Measurements from ENCODE around the gene EFCAB13. TPM values are rescaled to one million over a fixed set of nuclear protein-coding genes. Genes with fewer than 3 reads are reported as not detected.

Gene EFCAB13
- total RNA-seq, 2 donors from 2014 or later = 4.3 to 8.9 TPM

DNA sequence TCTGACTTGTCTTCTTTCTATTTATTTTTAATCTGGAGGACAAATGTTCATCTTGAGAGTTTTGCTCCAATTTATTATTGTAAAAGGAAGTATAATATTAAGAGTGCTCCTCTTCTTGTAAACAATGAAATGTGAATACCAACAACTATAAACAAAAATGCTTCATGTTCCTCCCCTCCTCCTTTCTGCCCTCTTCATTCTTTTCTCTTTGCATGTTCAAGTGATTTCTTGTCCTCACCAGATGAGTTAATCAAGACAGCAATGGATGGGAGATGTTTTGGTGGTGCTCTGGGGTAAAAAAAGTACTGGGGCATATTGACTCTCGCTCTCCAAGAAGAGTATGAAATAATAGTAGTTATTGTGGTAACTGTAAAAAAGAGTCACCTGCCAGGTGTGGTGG is 45.8 kb upstream of the EFCAB13 start:
- Mint-ChIP-seq H3K4me3 (no peak overlapping the region), H3K36me3 (ENCODE audit: low read depth) (no peaks in the 10 kb centered on the region), H3K9me3 (no peaks in the 10 kb centered on the region), H3K4me1 (peaks cover 37% of the 10 kb centered on the region), H3K27ac (no peak overlapping the region), H3K27me3 (ENCODE audit: insufficient read depth) (no peaks in the 10 kb centered on the region)
- Histone ChIP-seq H3K9ac (ENCODE audit: extremely low read depth, low read length, poor library complexity, severe bottlenecking) (no peak overlapping the region), H3K9me3 (ENCODE audit: control insufficient read depth, low read length) (no peaks in the 10 kb centered on the region), H3K27ac (ENCODE audit: low read depth, low read length) (no peak overlapping the region), H3K4me1 (ENCODE audit: control insufficient read depth, insufficient read depth, low read length) (peaks cover 9% of the 10 kb centered on the region), H3K4me3 (ENCODE audit: low read length) (no peak overlapping the region), H3K36me3 (ENCODE audit: control insufficient read depth, insufficient read depth, low read length) (no peaks in the 10 kb centered on the region), H3K27me3 (ENCODE audit: control insufficient read depth, insufficient read depth, low read length, poor library complexity, severe bottlenecking) (no peaks in the 10 kb centered on the region)
- DNase-seq = no peak
- WGBS, 2 experiments (ENCODE audit: insufficient coverage in 1 of 2, insufficient read length in 1 of 2) = 92 to 97% methylated on average over 1 of the region's 1 CpG
- TF ChIP-seq, protein P1, sequence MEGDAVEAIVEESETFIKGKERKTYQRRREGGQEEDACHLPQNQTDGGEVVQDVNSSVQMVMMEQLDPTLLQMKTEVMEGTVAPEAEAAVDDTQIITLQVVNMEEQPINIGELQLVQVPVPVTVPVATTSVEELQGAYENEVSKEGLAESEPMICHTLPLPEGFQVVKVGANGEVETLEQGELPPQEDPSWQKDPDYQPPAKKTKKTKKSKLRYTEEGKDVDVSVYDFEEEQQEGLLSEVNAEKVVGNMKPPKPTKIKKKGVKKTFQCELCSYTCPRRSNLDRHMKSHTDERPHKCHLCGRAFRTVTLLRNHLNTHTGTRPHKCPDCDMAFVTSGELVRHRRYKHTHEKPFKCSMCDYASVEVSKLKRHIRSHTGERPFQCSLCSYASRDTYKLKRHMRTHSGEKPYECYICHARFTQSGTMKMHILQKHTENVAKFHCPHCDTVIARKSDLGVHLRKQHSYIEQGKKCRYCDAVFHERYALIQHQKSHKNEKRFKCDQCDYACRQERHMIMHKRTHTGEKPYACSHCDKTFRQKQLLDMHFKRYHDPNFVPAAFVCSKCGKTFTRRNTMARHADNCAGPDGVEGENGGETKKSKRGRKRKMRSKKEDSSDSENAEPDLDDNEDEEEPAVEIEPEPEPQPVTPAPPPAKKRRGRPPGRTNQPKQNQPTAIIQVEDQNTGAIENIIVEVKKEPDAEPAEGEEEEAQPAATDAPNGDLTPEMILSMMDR (conservative IDR thresholded peaks at IDR 0.05) = no peak

DNA sequence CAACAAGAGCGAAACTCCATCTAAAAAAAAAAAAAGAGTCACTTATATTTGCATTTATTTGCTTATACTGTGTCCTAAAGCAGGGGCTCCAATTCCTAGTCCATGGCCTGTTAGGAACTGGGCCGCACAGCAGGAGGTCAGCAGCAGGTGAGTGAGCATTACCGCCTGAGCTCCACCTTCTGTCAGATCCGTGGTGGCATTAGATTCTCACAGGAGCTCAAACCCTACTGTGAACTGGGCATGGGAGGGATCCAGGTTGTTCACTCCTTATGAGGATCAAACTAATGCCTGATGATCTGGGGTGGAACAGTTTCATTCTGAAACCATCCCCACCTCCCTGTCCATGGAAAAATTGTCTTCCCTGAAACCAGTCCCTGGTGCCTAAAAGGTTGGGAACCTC is 45.2 kb upstream of the EFCAB13 start:
- DNase-seq = no peak
- H3K27ac Mint-ChIP-seq = no peak overlapping the region

DNA sequence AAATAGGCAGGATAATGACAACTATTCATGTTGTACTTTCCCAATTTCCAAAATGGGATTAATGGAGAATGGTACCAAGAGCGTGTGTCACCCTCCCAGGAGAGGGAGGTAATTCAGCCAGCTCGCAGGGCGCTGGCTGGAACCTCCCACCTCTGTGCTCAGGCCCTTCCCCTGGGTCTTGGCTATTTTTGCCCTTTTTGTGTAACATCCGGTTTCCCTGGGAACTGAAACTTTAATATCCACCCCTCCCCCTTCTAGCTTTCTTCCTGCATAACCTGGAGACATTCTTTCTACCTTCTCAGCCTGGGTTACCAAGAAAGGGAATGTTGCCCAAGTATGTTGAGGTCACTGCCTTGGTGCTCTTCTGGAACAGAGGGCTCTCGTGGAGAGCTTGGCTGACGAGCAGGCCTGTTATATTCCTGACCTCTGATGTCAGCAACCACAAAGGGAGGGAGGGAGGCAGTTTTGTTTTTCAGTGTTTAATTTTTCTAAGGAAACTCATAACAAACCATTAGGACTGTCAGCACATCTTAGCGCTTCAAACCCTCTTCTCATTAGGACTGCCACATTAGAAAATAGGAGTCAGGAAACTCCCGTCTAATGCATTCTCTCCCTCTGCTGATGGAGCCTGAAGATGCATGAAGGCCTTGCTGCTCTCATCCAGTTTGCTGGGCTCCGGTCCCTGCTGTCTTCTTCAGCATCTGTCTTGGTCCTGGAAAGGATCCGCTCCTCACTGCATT is 44.5 kb upstream of the EFCAB13 start:
- Histone ChIP-seq H3K4me3 (ENCODE audit: low read length) (no peak overlapping the region), H3K9me3 (ENCODE audit: control insufficient read depth, low read length) (no peaks in the 10 kb centered on the region), H3K4me1 (ENCODE audit: control insufficient read depth, insufficient read depth, low read length) (peaks cover 9% of the 10 kb centered on the region), H3K27ac (ENCODE audit: low read depth, low read length) (peak overlapping the region; percentile 87), H3K36me3 (ENCODE audit: control insufficient read depth, insufficient read depth, low read length) (no peaks in the 10 kb centered on the region), H3K27me3 (ENCODE audit: control insufficient read depth, insufficient read depth, low read length, poor library complexity, severe bottlenecking) (no peaks in the 10 kb centered on the region), H3K9ac (ENCODE audit: extremely low read depth, low read length, poor library complexity, severe bottlenecking) (no peak overlapping the region)
- no peaks in the 10 kb centered on the region for H3K36me3 Mint-ChIP-seq (ENCODE audit: low read depth)
- no peak overlapping the region for H3K27ac Mint-ChIP-seq
- peaks cover 2% of the 10 kb centered on the region for H3K27me3 Mint-ChIP-seq (ENCODE audit: insufficient read depth)
- DNase-seq = peak; percentile 56
- H3K9me3 Mint-ChIP-seq = no peaks in the 10 kb centered on the region
- 76 to 90% methylated on average over 5 to 10 of the region's 10 CpGs for WGBS, 2 experiments (ENCODE audit: insufficient coverage in 1 of 2, insufficient read length in 1 of 2)
- H3K4me1 Mint-ChIP-seq = peaks cover 34% of the 10 kb centered on the region
- TF ChIP-seq, protein P1 (conservative IDR thresholded peaks at IDR 0.05) = no peak
- H3K4me3 Mint-ChIP-seq = no peak overlapping the region

More for the DNA sequence above, 45.2 kb upstream of the EFCAB13 start:
- no peak overlapping the region for H3K9ac ChIP-seq (ENCODE audit: extremely low read depth, low read length, poor library complexity, severe bottlenecking)
- H3K27ac ChIP-seq (ENCODE audit: low read depth, low read length) = peak overlapping the region; percentile 87
- no peak overlapping the region for H3K4me3 Mint-ChIP-seq
- no peaks in the 10 kb centered on the region for H3K9me3 Mint-ChIP-seq
- 69 to 82% methylated on average over 2 to 4 of the region's 4 CpGs for WGBS, 2 experiments (ENCODE audit: insufficient coverage in 1 of 2, insufficient read length in 1 of 2)
- H3K36me3 ChIP-seq (ENCODE audit: control insufficient read depth, insufficient read depth, low read length) = no peaks in the 10 kb centered on the region
- H3K27me3 ChIP-seq (ENCODE audit: control insufficient read depth, insufficient read depth, low read length, poor library complexity, severe bottlenecking) = no peaks in the 10 kb centered on the region
- H3K4me1 ChIP-seq (ENCODE audit: control insufficient read depth, insufficient read depth, low read length) = peaks cover 9% of the 10 kb centered on the region
- no peak overlapping the region for H3K4me3 ChIP-seq (ENCODE audit: low read length)
- no peaks in the 10 kb centered on the region for H3K9me3 ChIP-seq (ENCODE audit: control insufficient read depth, low read length)
- no peaks in the 10 kb centered on the region for H3K27me3 Mint-ChIP-seq (ENCODE audit: insufficient read depth)
- TF ChIP-seq, protein P1 (conservative IDR thresholded peaks at IDR 0.05) = no peak
- H3K4me1 Mint-ChIP-seq = peaks cover 37% of the 10 kb centered on the region
- H3K36me3 Mint-ChIP-seq (ENCODE audit: low read depth) = no peaks in the 10 kb centered on the region
